ENCODE results near the gene VCAN. TPM values are rescaled to one million over a fixed set of nuclear protein-coding genes. Genes with fewer than 3 reads are reported as not detected.
A peak's percentile ranks its signal among the peaks of the same experiment; 100 is the strongest.

Gene VCAN
- total RNA-seq, 1 donor from 2014 or later, result 2.0 TPM

DNA sequence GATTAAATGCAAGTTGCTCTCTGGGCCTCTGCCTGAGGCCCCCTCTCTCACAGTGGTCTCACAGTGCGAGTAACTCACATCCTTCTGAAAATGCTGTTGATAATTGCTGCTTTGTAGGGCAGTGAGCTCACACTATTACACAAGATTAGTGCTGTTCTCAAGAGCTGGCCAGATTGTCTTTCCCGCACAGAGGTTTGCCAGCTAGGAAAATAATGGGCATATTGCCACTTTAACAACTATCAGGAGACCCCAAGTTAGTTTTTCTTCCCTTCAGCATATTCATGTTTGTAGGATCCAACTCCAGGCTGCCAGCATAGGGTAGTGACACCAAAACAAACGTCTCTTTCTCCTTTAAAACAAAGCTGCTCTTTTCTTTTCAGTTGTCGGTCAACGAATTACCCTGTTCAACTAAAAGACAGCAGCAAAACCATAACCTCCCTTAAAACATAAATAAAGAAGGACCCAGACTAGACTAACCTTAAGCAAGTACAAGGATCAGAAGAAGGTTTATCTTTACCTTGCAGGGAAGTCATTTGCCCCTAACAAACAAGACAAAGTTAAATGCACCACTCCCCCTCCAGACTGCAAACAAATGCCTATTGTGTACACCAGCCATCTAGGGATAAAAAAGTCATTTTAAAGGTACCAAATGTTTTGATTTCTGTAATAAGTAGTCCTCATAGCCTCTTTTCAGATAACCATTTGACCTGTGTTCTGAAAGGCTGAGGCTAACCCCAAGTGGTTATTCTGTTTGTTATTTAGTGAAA is 91.4 kb downstream of the VCAN start:
- DNase-seq (ENCODE audit: low read depth, low spot score), result no peak

DNA sequence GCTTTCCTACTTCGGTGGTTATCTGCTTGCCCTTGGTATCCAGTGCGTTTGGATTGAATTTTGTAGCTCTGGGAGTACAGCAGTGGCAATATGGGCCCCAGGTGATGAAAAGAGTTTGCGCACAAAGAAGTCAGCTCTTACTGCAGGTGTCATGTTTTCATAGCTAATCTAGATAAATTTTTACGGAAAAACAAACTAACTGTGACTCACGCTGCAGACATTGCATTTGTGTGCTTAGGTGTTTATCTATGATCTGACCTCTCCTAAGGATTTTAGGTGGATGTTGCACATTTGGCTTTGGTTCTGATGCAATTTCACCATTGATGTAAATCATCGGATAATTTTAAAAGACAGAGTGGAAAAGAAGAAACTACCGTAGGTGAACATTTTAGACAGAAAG is 92.1 kb downstream of the VCAN start:
- no peak for DNase-seq (ENCODE audit: low read depth, low spot score)

DNA sequence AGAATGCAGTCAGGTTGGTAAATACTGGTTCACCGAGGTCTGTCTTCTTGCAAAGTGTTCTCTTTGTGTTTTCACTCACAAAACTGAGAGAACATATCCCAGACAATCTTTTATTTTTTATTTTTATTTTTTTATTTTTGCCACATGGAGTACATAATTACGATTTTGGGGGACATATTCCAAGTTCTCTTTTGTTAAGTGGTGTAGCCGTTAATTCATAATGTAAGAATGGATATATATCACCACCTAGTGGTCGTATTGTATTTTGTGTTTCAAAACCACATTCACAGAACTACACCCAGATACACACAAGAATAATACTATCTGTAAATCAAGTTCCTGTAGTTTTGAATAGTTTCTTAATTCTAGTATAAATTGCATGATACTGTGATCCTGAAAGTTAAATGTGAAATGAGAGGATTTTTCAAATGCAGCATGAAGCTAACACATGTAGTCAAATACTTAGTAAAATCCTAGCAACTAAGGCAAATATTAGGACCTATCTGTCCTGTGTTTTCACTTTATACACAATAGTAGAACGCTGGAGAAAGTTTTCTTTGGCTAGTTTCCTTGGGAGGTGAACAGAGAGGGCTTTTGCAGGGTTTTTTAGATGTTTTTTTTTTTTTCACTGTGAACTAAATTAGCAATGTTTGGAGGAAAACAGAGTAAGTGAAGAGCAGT is 92.7 kb downstream of the VCAN start:
- no peak for DNase-seq (ENCODE audit: low read depth, low spot score)

DNA sequence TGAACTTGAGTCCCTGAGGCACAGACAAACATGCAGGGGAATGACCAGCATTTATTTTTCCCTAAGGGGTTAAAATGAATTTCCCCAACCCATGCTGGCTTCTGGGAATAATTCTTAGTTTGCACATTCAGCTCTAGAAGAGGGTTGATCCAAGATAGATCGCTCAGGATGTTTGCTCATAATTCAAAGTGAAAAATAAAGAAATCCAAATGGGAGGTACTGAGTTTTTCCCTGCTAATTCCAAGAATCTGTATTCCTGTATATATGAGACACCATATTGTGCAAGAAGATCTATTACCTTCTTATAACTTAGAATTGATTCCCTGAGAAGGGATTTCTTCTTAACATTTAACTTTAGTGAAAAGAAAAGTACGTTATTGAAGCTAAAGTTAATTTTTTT is 96.2 kb downstream of the VCAN start:
- DNase-seq (ENCODE audit: low read depth, low spot score), result no peak

DNA sequence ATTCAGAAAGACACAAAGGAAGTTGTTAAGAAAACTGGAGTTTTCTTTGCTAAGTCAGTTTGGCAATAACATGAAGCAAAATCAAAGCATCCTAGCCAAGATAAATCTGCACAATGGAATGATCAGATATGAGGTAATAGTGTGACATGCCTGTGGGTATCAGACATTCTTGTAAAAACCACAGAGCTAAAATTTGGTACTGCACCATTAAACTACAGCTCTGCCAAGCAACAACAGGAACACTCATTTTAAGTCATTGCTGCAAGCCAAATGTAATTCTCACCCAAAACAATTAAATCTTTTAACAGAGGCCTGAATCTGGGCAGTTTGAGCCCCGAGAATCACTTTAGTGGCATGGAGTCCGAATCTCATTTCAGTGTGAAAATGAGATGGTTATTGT is 96.6 kb downstream of the VCAN start:
- DNase-seq (ENCODE audit: low read depth, low spot score), result no peak

DNA sequence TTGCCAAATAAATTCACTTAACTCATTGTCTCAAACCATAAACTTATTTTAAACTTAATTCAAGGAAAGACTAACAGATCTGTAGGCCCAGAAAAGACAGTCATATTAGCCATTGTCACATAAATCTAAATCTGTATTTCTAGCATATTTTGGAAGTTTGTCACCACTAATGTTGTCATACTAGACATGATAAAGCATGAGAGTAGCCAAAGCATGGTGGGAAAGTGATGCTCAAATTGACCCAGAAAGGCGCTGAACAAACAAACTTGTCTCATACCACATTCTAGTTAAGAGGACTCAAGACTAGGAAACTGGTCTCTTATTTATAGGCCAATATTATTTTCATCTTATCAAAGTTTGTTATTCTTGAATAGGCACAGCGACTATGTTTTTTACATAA is 99.4 kb downstream of the VCAN start:
- no peak for DNase-seq (ENCODE audit: low read depth, low spot score)

DNA sequence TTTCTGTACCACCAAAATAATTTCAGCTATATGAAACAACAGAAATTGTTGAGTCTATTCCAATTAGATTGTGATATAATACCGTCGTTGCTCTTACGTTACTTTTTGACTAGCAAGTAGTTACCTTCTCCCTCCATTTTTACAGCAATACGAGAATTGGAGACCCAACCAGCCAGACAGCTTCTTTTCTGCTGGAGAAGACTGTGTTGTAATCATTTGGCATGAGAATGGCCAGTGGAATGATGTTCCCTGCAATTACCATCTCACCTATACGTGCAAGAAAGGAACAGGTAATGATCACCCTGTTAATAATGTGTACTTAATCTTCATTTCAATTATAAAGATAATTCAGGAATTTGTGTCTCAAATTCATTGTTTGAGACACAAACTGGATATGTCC is 100.7 kb downstream of the VCAN start:
- no peak for DNase-seq (ENCODE audit: low read depth, low spot score)

DNA sequence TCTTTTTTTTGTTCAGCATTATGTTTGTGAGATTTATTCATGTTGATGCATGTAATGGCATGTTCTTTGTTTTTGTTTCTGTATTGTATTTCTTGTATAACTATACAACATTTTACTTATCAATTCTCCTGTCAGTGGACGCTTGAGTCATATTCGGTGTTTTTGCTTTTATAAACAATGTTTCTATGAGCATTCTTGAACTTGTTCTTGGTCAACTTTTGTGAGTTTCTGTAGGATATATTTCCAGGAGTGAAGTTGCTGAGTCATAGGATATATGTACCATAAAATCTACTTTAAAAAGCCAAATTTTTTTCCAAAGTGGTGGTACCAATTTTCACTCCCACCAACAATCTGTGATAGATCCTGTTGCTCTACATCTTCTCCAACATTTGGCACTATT is 104.8 kb downstream of the VCAN start:
- no peak for DNase-seq (ENCODE audit: low read depth, low spot score)

DNA sequence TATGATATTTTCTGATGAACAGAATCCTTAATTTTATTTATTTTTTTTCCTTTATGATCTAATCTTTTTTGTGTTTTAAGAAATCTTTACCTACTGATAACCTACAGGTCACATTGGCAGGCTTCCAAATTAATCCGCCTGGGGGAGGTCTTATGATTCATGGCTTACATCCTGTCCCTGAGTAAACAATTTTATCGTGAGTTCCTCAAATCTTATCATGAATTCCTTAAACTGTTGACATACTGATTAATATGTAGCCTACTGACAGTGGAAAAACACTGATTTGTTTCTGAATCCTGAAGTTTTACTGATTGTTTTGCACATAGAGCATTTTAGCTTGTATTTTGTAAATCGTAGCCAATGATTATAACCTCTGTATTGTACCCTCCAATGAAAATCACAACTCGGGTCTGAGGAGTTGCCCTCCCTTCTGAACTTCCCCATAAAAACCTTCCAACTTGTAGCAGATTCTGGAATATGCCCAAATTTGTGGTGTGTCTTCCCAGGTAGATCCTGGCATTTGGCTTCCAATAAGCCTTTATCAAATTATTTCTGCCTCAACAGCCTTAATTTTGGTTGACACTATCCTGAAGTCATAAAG is 105.6 kb downstream of the VCAN start:
- DNase-seq (ENCODE audit: low read depth, low spot score), result peak; percentile 88

DNA sequence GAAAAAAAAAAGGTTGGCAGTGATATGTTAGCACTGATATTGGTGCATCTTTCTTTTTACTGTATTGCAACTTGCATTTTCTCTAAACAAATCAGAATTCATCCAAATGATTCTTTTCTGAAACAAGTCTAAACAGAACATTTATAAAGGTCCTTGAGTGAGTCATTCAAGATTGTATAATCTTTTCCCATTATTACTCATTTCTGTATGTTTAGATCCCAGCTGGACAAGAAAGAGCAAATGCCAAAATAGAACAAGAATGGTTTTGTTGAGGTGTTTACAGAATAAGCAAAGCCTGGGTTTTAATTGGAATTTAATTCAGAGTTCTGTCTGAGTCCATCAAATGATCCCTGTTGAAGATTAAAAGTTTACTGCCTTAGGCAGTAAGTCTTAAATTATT is 112.3 kb downstream of the VCAN start:
- no peak for DNase-seq (ENCODE audit: low read depth, low spot score)

DNA sequence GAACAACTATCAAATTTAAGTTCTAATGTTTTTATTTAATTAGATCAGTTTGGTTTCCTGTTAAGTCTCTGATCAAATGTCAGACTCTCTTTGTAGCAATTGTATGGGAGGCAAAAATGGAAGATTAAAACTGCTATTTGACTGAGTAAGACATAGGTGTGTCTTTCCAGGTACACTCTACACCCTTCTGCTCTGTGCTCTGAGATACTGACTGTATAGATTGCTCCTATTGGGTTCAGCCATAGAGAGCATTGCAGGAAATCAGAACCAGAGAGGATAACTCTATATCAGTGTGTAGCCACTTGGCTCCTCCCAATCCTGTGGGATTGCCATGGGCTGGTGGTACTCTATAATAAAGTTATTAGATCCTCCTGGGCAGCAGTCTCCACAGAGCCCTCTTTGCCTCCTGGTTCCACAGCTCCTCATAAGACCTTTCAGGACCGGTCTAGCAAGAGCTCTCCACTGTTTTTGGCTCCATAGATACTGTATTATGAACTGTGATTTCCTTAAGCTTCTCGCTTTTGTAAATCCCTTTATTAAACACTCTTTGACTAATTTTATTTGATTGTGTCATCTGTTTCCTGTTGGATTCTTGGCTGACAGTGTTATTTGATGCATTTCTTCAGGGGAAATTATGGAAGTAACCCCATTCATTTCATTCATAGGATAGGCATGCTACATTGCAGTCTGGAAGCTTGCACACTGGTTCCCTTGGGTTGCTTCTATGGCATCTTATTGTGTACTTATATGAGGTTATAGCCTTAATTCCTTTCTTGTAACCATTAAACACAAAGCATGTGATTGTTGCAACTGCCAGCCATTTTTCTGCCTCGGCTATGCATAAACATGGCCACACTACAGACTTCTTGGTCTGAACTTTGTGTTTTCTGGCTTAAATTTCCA is 115.6 kb downstream of the VCAN start:
- DNase-seq (ENCODE audit: low read depth, low spot score), result peak; percentile 68

DNA sequence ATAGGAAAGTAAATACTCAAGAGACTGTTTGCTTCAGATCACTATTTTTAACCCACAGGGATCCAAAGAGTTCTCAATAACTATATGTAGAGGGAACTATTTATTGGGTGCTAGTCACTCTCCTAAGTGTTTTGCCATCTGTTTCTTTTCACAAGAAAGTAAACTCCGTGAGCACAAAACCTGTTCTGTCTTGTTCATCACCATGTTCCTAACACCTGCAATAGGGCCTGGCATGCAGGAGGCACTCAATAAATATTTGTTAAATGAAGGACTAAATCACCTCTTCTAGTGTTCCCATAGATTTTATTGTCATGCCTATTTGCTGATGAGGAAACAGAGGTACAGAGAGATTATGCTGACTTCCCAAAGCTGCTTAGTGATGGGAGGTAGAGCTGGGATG is 118.2 kb downstream of the VCAN start:
- DNase-seq (ENCODE audit: low read depth, low spot score), result no peak

DNA sequence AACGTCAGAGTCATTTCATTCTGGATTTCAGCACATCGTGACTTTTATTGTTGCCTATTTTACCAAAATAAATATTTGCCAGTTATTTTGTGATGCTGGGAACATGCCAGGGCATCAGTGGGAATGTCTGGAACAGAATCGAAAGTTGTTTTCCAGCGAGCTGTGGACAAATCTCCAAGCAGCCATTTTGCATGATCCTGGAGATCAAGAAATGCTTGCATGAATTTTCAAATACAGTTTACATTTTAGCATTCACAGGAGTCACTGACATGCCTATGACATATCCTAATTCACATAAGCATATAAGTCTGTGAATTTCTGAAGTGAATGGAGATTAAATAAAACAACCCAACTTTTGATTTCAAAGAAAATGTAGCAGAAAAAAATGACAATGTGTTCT is 119.4 kb downstream of the VCAN start:
- DNase-seq (ENCODE audit: low read depth, low spot score), result no peak

DNA sequence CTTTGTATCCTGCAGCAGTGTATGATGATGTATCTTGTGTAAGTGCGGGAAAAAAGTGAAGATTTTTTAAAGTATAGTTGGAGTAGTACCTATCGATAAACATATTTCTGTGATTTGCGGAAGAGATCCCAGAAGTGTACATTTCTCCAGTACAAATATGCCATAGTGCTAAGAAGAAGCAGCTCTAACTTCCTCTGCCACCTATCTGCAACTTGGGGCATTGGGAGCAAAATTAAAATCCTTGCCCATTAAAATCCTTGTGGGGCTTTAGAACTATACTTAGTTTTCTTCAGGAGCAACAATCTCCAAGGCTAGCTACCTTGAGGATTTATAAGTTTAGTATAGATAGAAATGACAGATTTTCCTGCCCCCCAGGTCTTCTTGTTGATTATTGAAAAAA is 123.7 kb downstream of the VCAN start:
- no peak for DNase-seq (ENCODE audit: low read depth, low spot score)

DNA sequence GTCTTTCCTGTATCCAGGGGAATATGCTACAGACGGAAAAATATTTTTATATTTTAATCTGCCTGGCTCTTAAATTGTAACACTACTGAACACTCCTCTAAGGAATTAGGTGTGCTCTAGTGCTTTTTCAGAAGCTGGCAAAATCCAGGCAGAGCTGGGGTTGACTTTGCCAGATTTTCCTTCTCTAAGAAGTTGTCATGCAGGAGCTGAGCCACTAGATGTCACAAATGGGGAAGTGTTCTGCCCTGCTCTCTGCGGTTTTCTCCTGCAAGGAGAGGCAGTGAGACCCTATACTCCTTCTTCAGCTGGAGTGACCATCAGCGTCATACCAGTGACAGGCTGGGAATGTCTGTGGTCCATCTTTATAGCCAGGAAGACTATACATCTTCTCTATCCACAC is 136.6 kb downstream of the VCAN start:
- DNase-seq (ENCODE audit: low read depth, low spot score), result peak; percentile 10

DNA sequence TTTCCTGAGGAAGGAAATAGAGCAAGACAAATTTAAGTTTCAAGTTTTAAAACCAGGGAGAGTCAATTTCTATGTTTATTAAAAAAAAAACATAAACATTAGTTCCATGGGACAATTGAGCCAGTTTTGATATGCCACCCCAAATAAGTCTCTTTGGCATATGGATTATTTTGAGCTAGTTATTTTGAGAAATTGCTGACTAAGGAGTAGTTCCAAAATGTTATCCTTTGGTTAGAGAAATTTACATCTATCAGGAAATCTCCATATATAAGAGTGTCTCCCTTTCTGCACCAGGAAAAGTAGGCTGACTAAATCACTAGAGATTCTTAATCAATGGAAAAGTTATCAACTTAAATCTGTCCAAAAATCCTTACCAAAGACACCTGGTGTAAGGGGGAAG is 143.3 kb downstream of the VCAN start:
- no peak for DNase-seq (ENCODE audit: low read depth, low spot score)

DNA sequence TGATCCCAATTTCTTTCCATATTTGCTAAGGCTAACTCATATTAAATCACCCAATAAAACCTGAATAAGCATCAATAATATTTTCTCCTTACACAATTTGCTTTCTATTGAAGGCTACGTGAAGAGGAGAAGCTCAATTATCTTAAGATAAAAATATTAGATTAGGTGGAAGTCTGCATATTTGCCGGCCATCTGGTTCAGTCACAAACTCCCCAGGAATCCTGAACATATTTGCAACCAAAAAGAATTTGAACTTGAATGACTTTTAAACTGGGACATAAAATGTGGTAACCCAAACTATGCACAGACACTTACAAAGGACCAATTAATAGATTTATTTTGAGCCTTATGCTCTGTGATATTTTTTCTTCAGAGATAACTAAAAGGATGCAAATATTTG is 156.8 kb downstream of the VCAN start:
- DNase-seq (ENCODE audit: low read depth, low spot score), result no peak

Other genes with a start within 250 kb of the VCAN start
- not detected in 2 replicates for gene HAPLN1, start 249.1 kb downstream of the VCAN start, total RNA-seq